Measurements from ENCODE around the gene SORBS1. TPM values are rescaled to one million over a fixed set of nuclear protein-coding genes. Genes with fewer than 3 reads are reported as not detected.

Gene SORBS1
- polyA plus RNA-seq, 1 experiment: 0.40 TPM

- Histone ChIP-seq H3K27me3 (ENCODE audit: control insufficient read depth, insufficient read depth, low read length) (peaks cover 5% of the 10 kb centered on the region), H3K4me3 (ENCODE audit: low read depth, low read length) (no peak overlapping the region), H3K9me3 (ENCODE audit: control insufficient read depth, insufficient read depth, low read length) (no peaks in the 10 kb centered on the region), H3K27ac (ENCODE audit: low read depth, low read length) (no peak overlapping the region)
- TF ChIP-seq, protein P1, sequence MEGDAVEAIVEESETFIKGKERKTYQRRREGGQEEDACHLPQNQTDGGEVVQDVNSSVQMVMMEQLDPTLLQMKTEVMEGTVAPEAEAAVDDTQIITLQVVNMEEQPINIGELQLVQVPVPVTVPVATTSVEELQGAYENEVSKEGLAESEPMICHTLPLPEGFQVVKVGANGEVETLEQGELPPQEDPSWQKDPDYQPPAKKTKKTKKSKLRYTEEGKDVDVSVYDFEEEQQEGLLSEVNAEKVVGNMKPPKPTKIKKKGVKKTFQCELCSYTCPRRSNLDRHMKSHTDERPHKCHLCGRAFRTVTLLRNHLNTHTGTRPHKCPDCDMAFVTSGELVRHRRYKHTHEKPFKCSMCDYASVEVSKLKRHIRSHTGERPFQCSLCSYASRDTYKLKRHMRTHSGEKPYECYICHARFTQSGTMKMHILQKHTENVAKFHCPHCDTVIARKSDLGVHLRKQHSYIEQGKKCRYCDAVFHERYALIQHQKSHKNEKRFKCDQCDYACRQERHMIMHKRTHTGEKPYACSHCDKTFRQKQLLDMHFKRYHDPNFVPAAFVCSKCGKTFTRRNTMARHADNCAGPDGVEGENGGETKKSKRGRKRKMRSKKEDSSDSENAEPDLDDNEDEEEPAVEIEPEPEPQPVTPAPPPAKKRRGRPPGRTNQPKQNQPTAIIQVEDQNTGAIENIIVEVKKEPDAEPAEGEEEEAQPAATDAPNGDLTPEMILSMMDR (IDR thresholded peaks at IDR 0.05; ENCODE audit: low read depth, low read length): no peak
- DNase-seq (ENCODE audit: low read depth, low spot score): no peak
- ChIA-PET POLR2A (no interaction called here), CTCF (no interaction called here)
Measured at GRCh38 chr10:95478935-95479334, 82.2 kb downstream of the SORBS1 start.

GRCh38 chr10:95478185-95478584 is 83.0 kb downstream of the SORBS1 start:
- ChIA-PET CTCF (no interaction called here), POLR2A (no interaction called here)
- Histone ChIP-seq H3K27me3 (ENCODE audit: control insufficient read depth, insufficient read depth, low read length) (peaks cover 5% of the 10 kb centered on the region), H3K4me3 (ENCODE audit: low read depth, low read length) (no peak overlapping the region), H3K27ac (ENCODE audit: low read depth, low read length) (no peak overlapping the region), H3K9me3 (ENCODE audit: control insufficient read depth, insufficient read depth, low read length) (no peaks in the 10 kb centered on the region)
- no peak for DNase-seq (ENCODE audit: low read depth, low spot score)
- TF ChIP-seq, protein P1 (IDR thresholded peaks at IDR 0.05; ENCODE audit: low read depth, low read length): no peak

DNA sequence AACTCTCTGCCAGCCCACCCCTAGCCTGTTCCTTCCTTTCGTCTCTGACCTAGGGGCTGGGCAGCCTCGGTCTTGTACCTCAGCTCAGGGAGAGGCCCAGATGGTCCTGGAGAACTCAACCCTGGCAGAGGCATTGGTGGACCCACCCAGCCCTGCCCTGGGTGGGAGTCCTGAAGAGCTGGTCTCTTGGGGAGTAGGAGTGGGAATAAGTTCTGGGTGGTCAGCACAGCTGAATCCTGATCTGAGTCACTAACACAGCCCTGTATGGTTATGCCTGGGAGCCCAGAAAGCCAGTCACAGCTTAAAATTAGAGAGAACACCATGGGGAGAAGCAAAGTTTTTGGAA is 84.0 kb downstream of the SORBS1 start:
- Histone ChIP-seq H3K4me3 (ENCODE audit: low read depth, low read length) (no peak overlapping the region), H3K9me3 (ENCODE audit: control insufficient read depth, insufficient read depth, low read length) (no peaks in the 10 kb centered on the region), H3K27ac (ENCODE audit: low read depth, low read length) (no peak overlapping the region), H3K27me3 (ENCODE audit: control insufficient read depth, insufficient read depth, low read length) (peaks cover 5% of the 10 kb centered on the region)
- TF ChIP-seq, protein P1 (IDR thresholded peaks at IDR 0.05; ENCODE audit: low read depth, low read length): no peak
- ChIA-PET POLR2A (no interaction called here), CTCF (no interaction called here)
- no peak for DNase-seq (ENCODE audit: low read depth, low spot score)

- ChIA-PET POLR2A (no interaction called here), CTCF (no interaction called here)
- H3K4me3 ChIP-seq (ENCODE audit: low read depth, low read length): no peak overlapping the region
- H3K27me3 ChIP-seq (ENCODE audit: control insufficient read depth, insufficient read depth, low read length): peaks cover 5% of the 10 kb centered on the region
- no peak for DNase-seq (ENCODE audit: low read depth, low spot score)
- no peak overlapping the region for H3K27ac ChIP-seq (ENCODE audit: low read depth, low read length)
- H3K9me3 ChIP-seq (ENCODE audit: control insufficient read depth, insufficient read depth, low read length): no peaks in the 10 kb centered on the region
- TF ChIP-seq, protein P1 (IDR thresholded peaks at IDR 0.05; ENCODE audit: low read depth, low read length): no peak
Measured at GRCh38 chr10:95476469-95477174, 84.5 kb downstream of the SORBS1 start.

DNA sequence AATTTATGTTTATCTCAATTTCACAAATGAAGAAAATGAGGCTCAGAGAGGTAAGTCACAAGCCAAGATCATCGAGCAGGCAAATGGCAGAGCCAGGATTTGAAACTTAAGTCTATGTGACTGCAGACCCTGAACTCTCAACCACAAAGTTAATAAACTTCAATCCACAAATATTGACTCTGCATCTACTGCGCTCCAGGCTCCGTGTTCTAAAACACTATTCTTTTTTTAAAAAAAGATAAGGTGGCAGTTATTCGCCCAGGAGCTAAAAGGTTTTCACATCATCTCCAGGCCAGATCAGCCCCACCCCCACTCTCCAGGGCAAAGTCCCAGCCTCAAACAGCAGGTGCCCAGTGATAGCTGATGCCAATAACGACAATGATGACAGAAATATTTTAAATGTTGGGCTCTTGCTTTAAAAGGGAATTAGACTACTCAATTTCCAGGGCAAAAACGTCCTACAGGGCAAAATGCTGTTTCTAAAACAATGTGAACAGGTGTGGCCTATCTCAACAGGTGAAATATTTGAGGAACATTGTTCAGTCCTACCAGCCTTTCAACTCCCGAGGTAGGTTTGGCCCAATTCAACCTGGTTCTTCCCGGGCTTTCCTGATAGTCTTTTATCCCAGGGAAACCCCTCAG is 85.2 kb downstream of the SORBS1 start:
- POLR2A ChIA-PET: no interaction called here
- H3K27me3 ChIP-seq (ENCODE audit: control insufficient read depth, insufficient read depth, low read length): peaks cover 5% of the 10 kb centered on the region
- no peak overlapping the region for H3K4me3 ChIP-seq (ENCODE audit: low read depth, low read length)
- no peak for DNase-seq (ENCODE audit: low read depth, low spot score)
- H3K9me3 ChIP-seq (ENCODE audit: control insufficient read depth, insufficient read depth, low read length): no peaks in the 10 kb centered on the region
- TF ChIP-seq, protein P1 (IDR thresholded peaks at IDR 0.05; ENCODE audit: low read depth, low read length): no peak
- CTCF ChIA-PET: no interaction called here
- no peak overlapping the region for H3K27ac ChIP-seq (ENCODE audit: low read depth, low read length)
